HG03469 (cell line): ENCODE results near the gene SHLD2.
"Not testable (repeated sequence)": the region's sequence is repeated elsewhere in the genome, so short reads cannot be mapped to it uniquely, and the experiment has no call there.

ENCODE experiments used
- ATAC-seq: cut with Tn5 transposase; IDR thresholded peaks from one replicate; pipeline ENCODE4 v1.9.1; 2021; ENCODE audit warnings: mild to moderate bottlenecking, moderate library complexity, moderate number of reproducible peaks; ENCODE audit not compliant: unreplicated experiment

The SHLD2 gene, protein sequence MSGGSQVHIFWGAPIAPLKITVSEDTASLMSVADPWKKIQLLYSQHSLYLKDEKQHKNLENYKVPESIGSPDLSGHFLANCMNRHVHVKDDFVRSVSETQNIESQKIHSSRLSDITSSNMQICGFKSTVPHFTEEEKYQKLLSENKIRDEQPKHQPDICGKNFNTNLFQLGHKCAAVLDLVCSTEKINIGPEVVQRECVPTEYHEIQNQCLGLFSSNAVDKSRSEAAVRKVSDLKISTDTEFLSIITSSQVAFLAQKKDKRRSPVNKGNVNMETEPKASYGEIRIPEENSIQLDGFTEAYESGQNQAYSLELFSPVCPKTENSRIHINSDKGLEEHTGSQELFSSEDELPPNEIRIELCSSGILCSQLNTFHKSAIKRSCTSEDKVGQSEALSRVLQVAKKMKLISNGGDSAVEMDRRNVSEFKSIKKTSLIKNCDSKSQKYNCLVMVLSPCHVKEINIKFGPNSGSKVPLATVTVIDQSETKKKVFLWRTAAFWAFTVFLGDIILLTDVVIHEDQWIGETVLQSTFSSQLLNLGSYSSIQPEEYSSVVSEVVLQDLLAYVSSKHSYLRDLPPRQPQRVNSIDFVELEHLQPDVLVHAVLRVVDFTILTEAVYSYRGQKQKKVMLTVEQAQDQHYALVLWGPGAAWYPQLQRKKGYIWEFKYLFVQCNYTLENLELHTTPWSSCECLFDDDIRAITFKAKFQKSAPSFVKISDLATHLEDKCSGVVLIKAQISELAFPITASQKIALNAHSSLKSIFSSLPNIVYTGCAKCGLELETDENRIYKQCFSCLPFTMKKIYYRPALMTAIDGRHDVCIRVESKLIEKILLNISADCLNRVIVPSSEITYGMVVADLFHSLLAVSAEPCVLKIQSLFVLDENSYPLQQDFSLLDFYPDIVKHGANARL

GRCh38 chr10:87094373-87095235 is at the start of gene SHLD2, which contains the start of gene GLUD1:
TSS of gene SHLD2 (plus strand) at chr10:87095206. CDS start at chr10:87151355, 56,149 bp downstream.
TSS of gene GLUD1 (minus strand) at chr10:87094843. CDS start at chr10:87094769, 74 bp downstream.
- ATAC-seq = peak; percentile 48

- ATAC-seq = no peak
Observed at GRCh38 chr10:87045434-87045938, 49.5 kb upstream of the SHLD2 start.

- no peak for ATAC-seq
Observed at GRCh38 chr10:87053111-87053510, 41.9 kb upstream of the SHLD2 start.

- no peak for ATAC-seq
Observed at GRCh38 chr10:87053577-87054181, 41.3 kb upstream of the SHLD2 start.

DNA sequence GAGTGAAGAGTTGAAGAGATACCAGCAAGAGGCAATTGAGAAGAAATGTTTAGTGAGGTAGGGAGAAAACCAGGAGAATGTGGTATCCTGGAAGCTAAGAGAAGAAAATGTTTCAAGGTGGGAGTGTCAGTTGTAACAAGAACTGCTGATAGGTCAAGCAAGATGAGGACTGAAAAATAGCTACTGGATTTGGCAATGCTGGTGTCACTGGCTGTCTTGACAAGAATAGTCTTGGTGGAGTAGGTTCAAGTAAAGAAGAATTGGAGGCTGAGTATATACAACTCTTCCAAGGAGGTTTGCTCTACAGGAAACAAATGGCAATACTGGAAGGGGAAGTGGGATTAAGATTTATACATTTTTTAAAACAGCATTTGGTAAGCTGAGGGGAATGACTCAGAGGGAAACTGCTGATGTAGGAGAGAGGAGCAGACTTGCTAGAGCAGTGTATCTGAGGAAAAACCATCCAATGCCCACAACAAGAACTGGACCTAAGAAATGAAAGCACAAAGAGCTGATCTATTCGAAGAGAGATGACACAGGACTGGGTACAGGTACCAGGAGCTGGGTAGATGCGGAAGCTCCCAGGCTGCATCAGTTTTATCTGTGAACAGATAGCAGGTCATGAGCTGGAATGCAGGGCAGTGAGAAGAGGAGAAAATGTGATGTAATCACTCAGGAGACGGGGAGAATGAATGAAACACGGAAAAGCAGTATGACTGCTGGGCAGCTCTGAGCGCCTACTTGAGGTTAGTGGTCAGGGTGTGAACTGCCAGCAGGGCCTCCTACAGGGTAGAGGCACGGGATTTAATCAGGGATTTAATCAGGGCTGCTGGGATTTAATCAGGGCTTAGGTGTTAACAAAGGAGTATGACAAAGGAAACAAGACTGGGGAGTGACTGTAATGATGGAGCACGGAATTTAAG is 40.4 kb upstream of the SHLD2 start:
- ATAC-seq = no peak

GRCh38 chr10:87058171-87058570 is 36.8 kb upstream of the SHLD2 start:
- ATAC-seq = no peak

DNA sequence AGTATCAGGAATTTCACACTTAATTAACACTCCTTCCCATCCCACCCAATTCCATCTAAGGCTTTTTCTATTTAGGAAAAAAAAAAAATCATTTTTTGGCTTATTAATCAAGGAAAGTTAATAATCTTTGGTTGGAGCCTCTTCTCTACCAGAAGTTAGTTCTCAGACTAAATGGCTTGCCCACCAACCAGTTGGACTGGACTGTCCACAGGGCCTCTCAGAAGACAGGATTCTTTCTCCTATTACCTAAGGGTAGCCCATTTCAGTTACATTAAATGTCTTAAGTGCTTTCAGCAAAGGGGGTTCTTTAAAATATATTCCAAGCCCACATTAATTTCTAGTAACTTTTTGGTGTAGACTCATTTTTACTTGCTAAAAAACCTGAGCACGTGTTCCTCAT is 35.6 kb upstream of the SHLD2 start:
- ATAC-seq = no peak

DNA sequence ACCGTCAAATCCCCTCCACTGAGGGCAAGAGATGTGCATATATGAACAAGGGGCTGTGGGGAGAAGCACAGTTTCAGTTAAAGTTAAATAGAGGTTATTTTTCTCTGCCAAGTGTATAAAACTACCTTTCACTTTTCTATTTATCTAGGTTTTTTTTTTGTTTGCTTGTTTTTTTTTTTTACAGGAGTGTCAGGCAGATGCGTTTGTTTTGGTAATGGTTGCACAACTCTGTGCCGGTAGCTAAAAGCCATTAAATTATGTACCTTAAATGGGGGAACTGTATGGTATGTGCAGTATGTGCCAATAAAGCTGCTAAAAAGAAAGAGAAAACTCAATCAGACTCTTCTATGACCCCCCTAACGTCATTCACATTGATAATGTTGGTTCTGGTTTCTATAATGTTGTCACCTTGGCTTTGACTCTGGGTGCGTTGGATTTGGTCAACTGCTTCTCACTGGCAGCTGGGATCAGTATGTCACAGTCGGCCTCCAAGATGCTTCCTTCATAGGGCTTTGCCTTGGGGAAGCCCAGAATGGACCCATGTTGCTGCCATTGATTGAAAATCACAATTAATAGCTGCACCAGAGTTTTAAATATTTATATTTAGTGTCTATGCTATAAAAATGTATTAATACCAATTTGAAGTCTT is 34.6 kb upstream of the SHLD2 start:
- no peak for ATAC-seq

GRCh38 chr10:87064651-87065050 is 30.4 kb upstream of the SHLD2 start:
- ATAC-seq = no peak

GRCh38 chr10:87066178-87066577 is 28.8 kb upstream of the SHLD2 start:
- no peak for ATAC-seq

- no peak for ATAC-seq
Observed at GRCh38 chr10:87066865-87067264, 28.1 kb upstream of the SHLD2 start.

DNA sequence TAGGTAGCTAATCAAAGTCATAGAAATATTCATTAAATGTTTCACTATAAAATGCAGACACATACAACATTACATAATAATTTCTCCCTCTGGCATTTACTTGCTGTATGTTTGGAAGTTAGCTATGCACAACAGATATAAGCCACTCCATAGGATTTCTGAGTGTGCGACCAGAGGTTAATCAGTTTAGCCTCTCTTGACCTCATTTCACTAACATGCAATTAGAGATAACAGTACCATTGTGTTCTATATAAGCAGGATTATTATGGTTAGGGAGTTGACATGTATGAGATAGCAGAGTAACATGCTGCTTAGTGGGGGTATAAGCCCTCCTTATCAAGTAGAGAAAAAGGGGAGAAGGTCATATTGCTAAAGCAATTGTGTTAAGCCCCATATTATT is 26.7 kb upstream of the SHLD2 start:
- ATAC-seq = no peak

GRCh38 chr10:87072449-87072848 is 22.6 kb upstream of the SHLD2 start:
- ATAC-seq = no peak

GRCh38 chr10:87076421-87076820 is 18.6 kb upstream of the SHLD2 start:
- not testable (repeated sequence) for ATAC-seq

GRCh38 chr10:87079106-87079836 is 15.7 kb upstream of the SHLD2 start:
- ATAC-seq = no peak

DNA sequence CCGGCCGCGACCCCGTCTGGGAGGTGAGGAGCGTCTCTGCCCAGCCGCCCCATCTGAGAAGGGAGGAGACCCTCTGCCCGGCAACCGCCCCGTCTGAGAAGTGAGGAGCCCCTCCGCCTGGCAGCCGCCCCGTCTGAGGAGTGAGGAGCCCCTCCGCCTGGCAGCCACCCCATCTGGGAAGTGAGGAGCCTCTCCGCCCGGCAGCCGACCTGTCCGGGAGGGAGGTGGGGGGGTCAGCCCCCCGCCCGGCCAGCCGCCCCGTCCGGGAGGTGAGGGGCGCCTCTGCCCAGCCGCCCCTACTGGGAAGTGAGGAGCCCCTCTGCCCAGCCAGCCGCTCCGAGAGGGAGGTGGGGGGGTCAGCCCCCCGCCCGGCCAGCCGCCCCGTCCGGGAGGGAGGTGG is 14.4 kb upstream of the SHLD2 start:
- not testable (repeated sequence) for ATAC-seq

DNA sequence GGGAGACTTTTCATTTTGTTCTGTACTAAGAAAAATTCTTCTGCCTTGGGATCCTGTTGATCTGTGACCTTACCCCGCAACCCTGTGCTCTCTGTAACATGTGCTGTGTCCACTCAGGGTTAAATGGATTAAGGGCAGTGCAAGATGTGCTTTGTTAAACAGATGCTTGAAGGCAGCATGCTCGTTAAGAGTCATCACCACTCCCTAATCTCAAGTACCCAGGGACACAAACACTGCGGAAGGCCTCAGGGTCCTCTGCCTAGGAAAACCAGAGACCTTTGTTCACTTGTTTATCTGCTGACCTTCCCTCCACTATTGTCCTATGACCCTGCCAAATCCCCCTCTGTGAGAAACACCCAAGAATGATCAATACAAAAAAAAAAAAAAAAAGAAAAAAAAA is 13.4 kb upstream of the SHLD2 start:
- ATAC-seq = not testable (repeated sequence)

DNA sequence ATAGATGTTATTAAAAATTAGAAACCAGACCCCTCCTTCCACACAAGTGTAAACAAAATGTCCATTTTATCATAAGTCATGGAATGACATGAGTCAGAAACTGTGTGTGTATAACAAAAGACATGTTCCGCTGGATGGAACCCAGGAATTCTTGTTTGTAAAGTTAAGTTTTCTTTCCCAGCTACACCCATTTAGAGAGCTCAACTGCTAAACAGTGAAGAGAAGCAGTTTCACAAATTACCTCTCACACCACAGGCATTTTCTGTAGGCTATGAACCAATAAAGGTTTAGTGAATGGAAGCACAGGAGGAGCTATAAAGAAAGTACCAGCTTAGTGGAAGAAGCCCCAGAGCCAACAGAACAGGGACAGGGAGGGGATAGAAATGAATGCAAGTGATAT is 12.8 kb upstream of the SHLD2 start:
- not testable (repeated sequence) for ATAC-seq
